Measurements from ENCODE around the gene PI4K2B. TPM values are rescaled to one million over a fixed set of nuclear protein-coding genes. Genes with fewer than 3 reads are reported as not detected.

Gene PI4K2B
- 8.8 TPM for total RNA-seq

DNA sequence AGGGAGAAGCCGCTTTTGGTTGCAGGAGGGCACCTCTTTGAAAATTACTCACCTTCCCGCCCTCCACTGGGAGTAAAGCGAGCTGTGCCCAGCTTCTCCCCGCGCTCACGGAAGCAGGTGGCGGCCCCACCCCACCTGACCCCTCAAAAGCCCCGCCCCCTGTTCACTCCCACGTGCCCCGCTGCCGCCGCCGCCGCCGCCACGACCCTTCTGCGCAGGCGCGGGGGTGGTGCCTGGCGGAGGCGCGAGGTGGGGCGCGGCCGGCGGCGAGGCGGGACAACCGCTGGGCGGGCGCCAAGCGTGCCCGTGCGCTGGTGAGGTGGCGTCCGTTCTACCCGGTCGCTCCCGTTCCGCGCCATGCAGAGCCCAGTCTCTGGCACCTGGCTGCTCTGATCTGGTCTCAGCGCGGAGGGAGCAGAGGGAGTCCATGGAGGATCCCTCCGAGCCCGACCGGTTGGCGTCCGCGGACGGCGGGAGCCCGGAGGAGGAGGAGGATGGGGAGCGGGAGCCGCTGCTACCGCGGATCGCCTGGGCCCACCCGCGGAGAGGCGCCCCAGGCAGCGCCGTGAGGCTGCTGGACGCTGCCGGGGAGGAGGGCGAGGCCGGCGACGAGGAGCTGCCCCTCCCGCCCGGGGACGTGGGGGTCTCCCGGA lies at the start of gene PI4K2B:
Gene PI4K2B, plus strand, starts transcription at position 297 of the 653 bp plus-strand sequence. Its CDS starts 131 bp downstream, at position 428.

DNA sequence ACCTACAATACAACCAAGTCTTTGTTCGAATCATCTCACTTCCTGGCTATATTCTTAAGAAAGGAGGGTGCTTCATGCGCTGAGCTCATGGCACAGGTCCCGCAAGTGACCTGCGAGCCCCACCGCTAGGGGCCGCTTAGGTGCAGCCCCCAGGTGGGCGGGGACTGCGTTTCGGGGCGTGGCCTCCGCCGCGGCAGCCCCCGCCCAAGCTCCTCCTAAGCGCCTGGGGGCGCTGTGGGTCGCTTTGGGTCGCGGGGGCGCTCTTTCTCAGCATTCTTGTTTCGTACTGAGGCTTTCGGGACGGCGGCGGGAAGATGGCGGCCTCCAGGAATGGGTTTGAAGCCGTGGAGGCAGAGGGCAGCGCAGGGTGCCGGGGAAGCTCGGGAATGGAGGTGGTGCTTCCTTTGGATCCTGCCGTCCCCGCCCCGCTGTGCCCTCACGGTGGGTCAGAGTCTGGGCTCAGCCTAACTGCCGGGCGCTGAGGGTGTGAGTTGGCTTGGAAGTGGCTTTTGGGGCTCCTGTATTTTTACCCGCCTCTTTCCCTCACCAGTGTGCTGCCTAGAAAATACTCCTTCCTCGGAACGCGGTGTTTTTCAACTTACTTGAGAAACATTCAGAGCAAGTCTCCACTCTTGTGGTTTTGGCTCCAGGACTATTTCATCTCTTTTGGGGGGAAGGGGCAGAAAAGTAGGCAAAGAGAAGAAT lies 78.8 kb downstream of the PI4K2B start, which contains the start of gene ZCCHC4:
Gene ZCCHC4, plus strand, starts transcription at position 279 of the 705 bp plus-strand sequence. Its CDS starts 36 bp downstream, at position 315.

Small RNAs within 50 kb of the gene (small RNA-seq; reads per million reads assigned to genes)
- gene RF00004 (ENCODE audit: low replicate concordance): not detected

Other genes with a start within 250 kb of the PI4K2B start
- 3.1 TPM for gene LGI2, start 203.1 kb upstream of the PI4K2B start, total RNA-seq
- gene SEPSECS, start 73.6 kb upstream of the PI4K2B start, total RNA-seq: 16.3 TPM
- 23.8 TPM for gene ZCCHC4, start 78.7 kb downstream of the PI4K2B start, total RNA-seq
- gene ANAPC4, start 143.2 kb downstream of the PI4K2B start, total RNA-seq: 71.4 TPM